ENCODE measurements around the gene AJAP1. TPM values are rescaled to one million over a fixed set of nuclear protein-coding genes. Genes with fewer than 3 reads are reported as not detected.

Gene AJAP1
- polyA plus RNA-seq, 1 donor from 2014 or later, result 7.9 TPM

- H3K27ac ChIP-seq (ENCODE audit: low read length), result no peak overlapping the region
Measured at GRCh38 chr1:4703646-4704045, 49.2 kb downstream of the AJAP1 start.

GRCh38 chr1:4708840-4709507 is 54.6 kb downstream of the AJAP1 start:
- no peaks in the 10 kb centered on the region for H3K27me3 ChIP-seq (ENCODE audit: insufficient read depth, low read depth, low read length)
- no peaks in the 10 kb centered on the region for H3K9me2 ChIP-seq (ENCODE audit: insufficient read depth, low read length)
- H3K36me3 ChIP-seq (ENCODE audit: insufficient read depth, low read length), result no peaks in the 10 kb centered on the region
- peak overlapping the region; percentile 28 for H3K9ac ChIP-seq (ENCODE audit: low read length)
- H3K4me2 ChIP-seq (ENCODE audit: low read length), result no peak overlapping the region
- peak overlapping the region; percentile 30 for H3K4me3 ChIP-seq (ENCODE audit: low read length)
- no peaks in the 10 kb centered on the region for H3K79me2 ChIP-seq (replicated peaks; ENCODE audit: insufficient read depth, low read length)
- H3K9me3 ChIP-seq (ENCODE audit: low read length), result no peaks in the 10 kb centered on the region
- peak overlapping the region; percentile 45 for H3K27ac ChIP-seq (ENCODE audit: low read length)
- H2AFZ ChIP-seq (ENCODE audit: low read depth, low read length), result no peak overlapping the region
- H3F3A ChIP-seq (ENCODE audit: insufficient read depth, low read length, poor library complexity, severe bottlenecking), result no peaks in the 10 kb centered on the region
- no peaks in the 10 kb centered on the region for H4K20me1 ChIP-seq (ENCODE audit: insufficient read depth)
- TF ChIP-seq EZH2 (IDR thresholded peaks at IDR 0.05; ENCODE audit: borderline replicate concordance, insufficient read depth, low read length, poor library complexity, severe bottlenecking) (no peak), CTCF (IDR thresholded peaks at IDR 0.05; ENCODE audit: poor library complexity, severe bottlenecking) (no peak), SMC3 (conservative IDR thresholded peaks at IDR 0.05; ENCODE audit: poor library complexity) (no peak), POLR2AphosphoS5 (IDR thresholded peaks at IDR 0.05) (no peak), REST (IDR thresholded peaks at IDR 0.05; ENCODE audit: borderline replicate concordance) (no peak)

More at GRCh38 chr1:4703646-4704045, 49.2 kb downstream of the AJAP1 start:
- no peaks in the 10 kb centered on the region for H3K36me3 ChIP-seq (ENCODE audit: insufficient read depth, low read length)
- H3K9ac ChIP-seq (ENCODE audit: low read length), result no peak overlapping the region
- no peak overlapping the region for H2AFZ ChIP-seq (ENCODE audit: low read depth, low read length)
- H3F3A ChIP-seq (ENCODE audit: insufficient read depth, low read length, poor library complexity, severe bottlenecking), result no peaks in the 10 kb centered on the region
- no peaks in the 10 kb centered on the region for H3K9me3 ChIP-seq (ENCODE audit: low read length)
- no peaks in the 10 kb centered on the region for H3K79me2 ChIP-seq (replicated peaks; ENCODE audit: insufficient read depth, low read length)
- H3K4me2 ChIP-seq (ENCODE audit: low read length), result no peak overlapping the region
- no peaks in the 10 kb centered on the region for H3K9me2 ChIP-seq (ENCODE audit: insufficient read depth, low read length)
- H3K27me3 ChIP-seq (ENCODE audit: insufficient read depth, low read depth, low read length), result no peaks in the 10 kb centered on the region
- H3K4me3 ChIP-seq (ENCODE audit: low read length), result no peak overlapping the region
- no peak for TF ChIP-seq EZH2 (IDR thresholded peaks at IDR 0.05; ENCODE audit: borderline replicate concordance, insufficient read depth, low read length, poor library complexity, severe bottlenecking)
- TF ChIP-seq RAD21 (conservative IDR thresholded peaks at IDR 0.05), result no peak
- no peak for TF ChIP-seq POLR2AphosphoS5 (IDR thresholded peaks at IDR 0.05)
- TF ChIP-seq EP300 (conservative IDR thresholded peaks at IDR 0.05; ENCODE audit: poor library complexity, severe bottlenecking), result no peak
- no peak for TF ChIP-seq MXI1 (conservative IDR thresholded peaks at IDR 0.05; ENCODE audit: poor library complexity, severe bottlenecking)
- no peak for TF ChIP-seq CTCF (IDR thresholded peaks at IDR 0.05; ENCODE audit: poor library complexity, severe bottlenecking)
- TF ChIP-seq TAF1 (IDR thresholded peaks at IDR 0.05; ENCODE audit: low read depth), result no peak
- no peak for TF ChIP-seq REST (IDR thresholded peaks at IDR 0.05; ENCODE audit: borderline replicate concordance)
- TF ChIP-seq SMC3 (conservative IDR thresholded peaks at IDR 0.05; ENCODE audit: poor library complexity), result no peak
- no peaks in the 10 kb centered on the region for H4K20me1 ChIP-seq (ENCODE audit: insufficient read depth)

All from neural cell (in vitro differentiated cells).